HepG2 (cell line): Measurements from ENCODE around the gene MIF4GD. TPM values are rescaled to one million over a fixed set of nuclear protein-coding genes. Genes with fewer than 3 reads are reported as not detected.

Experiments used
- ATM ChIP-seq: fragments of 450-650 bp; IDR thresholded peaks from 2 replicates; pipeline ENCODE4 v1.7.1; 2017; ENCODE audit warnings: mild to moderate bottlenecking, borderline replicate concordance
- CEBPG ChIP-seq: IDR thresholded peaks from 2 replicates; pipeline ENCODE4 v1.6.1; 2016
- GATAD2A ChIP-seq: IDR thresholded peaks from 2 replicates; pipeline ENCODE4 v1.6.1; 2016
- ISL2 ChIP-seq: sonication (generic); formaldehyde crosslinking; IDR thresholded peaks from 2 replicates; pipeline ENCODE4 v1.5.0; 2020; ENCODE audit warnings: missing genetic modification reagents
- JUN ChIP-seq: sonication (generic); formaldehyde crosslinking; IDR thresholded peaks from 2 replicates; pipeline ENCODE4 v1.4.0; 2020; ENCODE audit warnings: mild to moderate bottlenecking, missing genetic modification reagents
- KLF9 ChIP-seq: IDR thresholded peaks from 2 replicates; pipeline ENCODE4 v1.6.1; 2016; ENCODE audit warnings: low read depth
- LCORL ChIP-seq, 2 experiments: fragments of 450-650 bp in 1 of 2; sonication (generic) in 1 of 2; formaldehyde crosslinking in 1 of 2; IDR thresholded peaks; 2 replicates each; pipeline versions ENCODE4 v1.5.0 to v1.6.1; 2017 to 2020; ENCODE audit warnings: antibody characterized with exemption in 1 of 2, missing genetic modification reagents in 1 of 2
- TAF15 ChIP-seq: fragments of 200-400 bp; formaldehyde crosslinking; IDR thresholded peaks from one replicate; pipeline ENCODE4 v1.6.1; 2018; ENCODE audit warnings: mild to moderate bottlenecking, low read depth, low read length; ENCODE audit not compliant: poor library complexity, severe bottlenecking
- TGIF2 ChIP-seq: IDR thresholded peaks from 2 replicates; pipeline ENCODE4 v1.6.1; 2016; ENCODE audit warnings: control low read depth, missing compliant biosample characterization
- ZEB1 ChIP-seq: IDR thresholded peaks from 2 replicates; pipeline ENCODE4 v1.6.1; 2012; ENCODE audit warnings: mild to moderate bottlenecking, low read depth, inconsistent platforms; ENCODE audit not compliant: insufficient replicate concordance
- ZFP36L1 ChIP-seq: sonication (generic); formaldehyde crosslinking; IDR thresholded peaks from 2 replicates; pipeline ENCODE4 v1.8.0; 2022; ENCODE audit warnings: mild to moderate bottlenecking, missing genetic modification reagents, moderate library complexity
- ZNF225 ChIP-seq: sonication (generic); formaldehyde crosslinking; IDR thresholded peaks from 2 replicates; pipeline ENCODE4 v1.4.0; 2020; ENCODE audit warnings: mild to moderate bottlenecking, missing genetic modification reagents
- ZNF446 ChIP-seq: sonication (generic); formaldehyde crosslinking; IDR thresholded peaks from 2 replicates; pipeline ENCODE4 v1.5.0; 2020; ENCODE audit warnings: mild to moderate bottlenecking, missing genetic modification reagents
- ZNF460 ChIP-seq: sonication (generic); formaldehyde crosslinking; IDR thresholded peaks from 2 replicates; pipeline ENCODE4 v1.5.1; 2020; ENCODE audit warnings: missing genetic modification reagents, mild to moderate bottlenecking, borderline replicate concordance
- ZNF614 ChIP-seq: IDR thresholded peaks from 2 replicates; pipeline ENCODE4 v1.6.1; 2018; ENCODE audit warnings: missing biosample characterization, missing genetic modification reagents, inconsistent platforms, borderline replicate concordance
- ZNF615 ChIP-seq: sonication (generic); formaldehyde crosslinking; IDR thresholded peaks from 2 replicates; pipeline ENCODE4 v1.5.0; 2020; ENCODE audit warnings: mild to moderate bottlenecking, missing genetic modification reagents, borderline replicate concordance
- ZNF737 ChIP-seq: sonication (generic); formaldehyde crosslinking; IDR thresholded peaks from 2 replicates; pipeline ENCODE4 v1.5.0; 2020; ENCODE audit warnings: missing genetic modification reagents, mild to moderate bottlenecking, borderline replicate concordance
- ZNF780A ChIP-seq: sonication (generic); formaldehyde crosslinking; IDR thresholded peaks from 2 replicates; pipeline ENCODE4 v1.8.0; 2022; ENCODE audit warnings: mild to moderate bottlenecking, missing genetic modification reagents, moderate library complexity
- polyA plus RNA-seq, 8 experiments: library from polyadenylated mRNA; depleted of rRNA in 3 of 8; stranded (reverse) in 7 of 8; unstranded in 1 of 8; fragments of >200 nt; fragmentation: Illumina TruSeq in 4 of 8; extraction: Trizol in 4 of 8; gene quantifications; 2 replicates each; pipeline versions ENCODE4 v1.2.1 to v1.2.3, GENCODE V29; 2011 to 2016; ENCODE audit warnings: low read depth in 4 of 8, missing spikeins in 1 of 8, mixed read lengths in 1 of 8; ENCODE audit not compliant: insufficient read depth in 1 of 8
- total RNA-seq, 5 experiments: library from RNA; depleted of rRNA; stranded (reverse); fragments of >200 nt; fragmentation: Illumina TruSeq; extraction: Trizol; gene quantifications; 2 replicates each; pipeline ENCODE4 v1.2.3, GENCODE V29; 2016; ENCODE audit warnings: low read depth in 1 of 5
- TF ChIP-seq, protein P1 (sequence below): sonication (generic); formaldehyde crosslinking; conservative IDR thresholded peaks from 2 replicates; pipeline ENCODE4 v1.8.0; 2022; ENCODE audit warnings: mild to moderate bottlenecking, moderate library complexity, missing genetic modification reagents
- TF ChIP-seq, protein P2 (sequence below): sonication (generic); formaldehyde crosslinking; IDR thresholded peaks from 2 replicates; pipeline ENCODE4 v1.8.0; 2022; ENCODE audit warnings: mild to moderate bottlenecking, missing genetic modification reagents, borderline replicate concordance
- TF ChIP-seq, protein P3 (sequence below): IDR thresholded peaks from 2 replicates; pipeline ENCODE4 v1.6.1; 2016; ENCODE audit warnings: missing biosample characterization, missing genetic modification reagents, low read depth
- TF ChIP-seq, protein P4 (sequence below): IDR thresholded peaks from 2 replicates; pipeline ENCODE4 v1.6.1; 2016; ENCODE audit warnings: mild to moderate bottlenecking
- TF ChIP-seq, protein P5 (sequence below): sonication (generic); formaldehyde crosslinking; IDR thresholded peaks from 2 replicates; pipeline ENCODE4 v1.5.1; 2020; ENCODE audit warnings: missing genetic modification reagents, mild to moderate bottlenecking, borderline replicate concordance

Gene MIF4GD
- total and polyA plus RNA-seq, 2 of the 13 experiments (the other 11 are each of a cell fraction or from before 2014, with no cell fraction given): 14.0 to 28.0 TPM

DNA sequence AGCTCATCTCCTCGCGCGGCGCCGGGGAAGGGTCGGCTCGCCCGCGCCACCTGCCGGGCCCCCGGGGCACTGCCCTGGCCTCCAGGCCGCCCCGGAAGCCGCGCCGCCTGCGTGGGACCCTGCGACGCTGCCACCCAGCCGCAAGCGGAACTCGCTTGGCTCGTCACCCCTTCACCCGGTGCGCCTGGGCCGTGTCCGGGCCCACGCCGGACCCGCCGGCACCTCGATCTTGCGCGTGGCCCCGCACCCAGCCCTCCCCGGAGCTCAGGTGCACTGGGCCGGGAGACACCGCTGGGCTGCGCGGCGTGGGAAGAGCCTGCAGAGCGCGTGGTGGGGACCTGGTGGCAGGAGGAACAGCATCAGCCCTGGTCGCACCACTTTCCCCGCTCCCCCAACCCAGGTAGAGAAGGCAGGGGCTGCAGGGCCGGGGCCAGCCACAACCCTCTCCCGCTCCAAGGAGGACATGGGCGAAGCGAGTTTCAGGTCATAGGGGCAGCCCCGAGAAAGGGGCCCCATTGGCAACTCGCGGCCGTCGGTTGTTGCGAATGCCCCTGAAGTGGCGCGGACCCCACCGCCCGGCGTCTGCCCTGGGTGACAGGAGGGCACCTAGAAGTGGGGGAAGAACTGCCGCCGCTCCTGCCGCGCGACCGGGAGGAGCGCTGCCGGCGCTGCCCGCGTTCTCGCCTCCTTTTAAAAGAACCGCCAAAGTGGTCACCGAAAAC is 363 bp upstream of the MIF4GD start (continued):
- TF ChIP-seq LCORL (IDR thresholded peaks at IDR 0.05) (no peak), LCORL (CRISPR knock-in tag; IDR thresholded peaks at IDR 0.05) (no peak), ATM (no peak), JUN (CRISPR knock-in tag) (peak; percentile 57; the same call in 1 of the 2 replicates), TGIF2 (CRISPR knock-in tag) (peak; percentile 13; the same call in 1 of the 2 replicates), CEBPG (CRISPR knock-in tag) (0 out of 2 replicates have a peak, but pooled peaks have one; percentile 4), ZNF615 (no peak), ZNF737 (CRISPR knock-in tag) (no peak), GATAD2A (CRISPR knock-in tag) (no peak), ZFP36L1 (CRISPR knock-in tag) (peak; percentile 67; the same call in 1 of the 2 replicates), KLF9 (CRISPR knock-in tag) (no peak), ZNF446 (CRISPR knock-in tag) (0 out of 2 replicates have a peak, but pooled peaks have one; percentile 61), ZEB1 (no peak), ISL2 (CRISPR knock-in tag) (no peak), ZNF780A (no peak), ZNF225 (CRISPR knock-in tag) (no peak; the same call in none of the 2 replicates), ZNF614 (CRISPR knock-in tag) (0 out of 2 replicates have a peak, but pooled peaks have one; percentile 13), ZNF460 (CRISPR knock-in tag) (no peak), TAF15 (no peak)
- TF ChIP-seq, protein P1, sequence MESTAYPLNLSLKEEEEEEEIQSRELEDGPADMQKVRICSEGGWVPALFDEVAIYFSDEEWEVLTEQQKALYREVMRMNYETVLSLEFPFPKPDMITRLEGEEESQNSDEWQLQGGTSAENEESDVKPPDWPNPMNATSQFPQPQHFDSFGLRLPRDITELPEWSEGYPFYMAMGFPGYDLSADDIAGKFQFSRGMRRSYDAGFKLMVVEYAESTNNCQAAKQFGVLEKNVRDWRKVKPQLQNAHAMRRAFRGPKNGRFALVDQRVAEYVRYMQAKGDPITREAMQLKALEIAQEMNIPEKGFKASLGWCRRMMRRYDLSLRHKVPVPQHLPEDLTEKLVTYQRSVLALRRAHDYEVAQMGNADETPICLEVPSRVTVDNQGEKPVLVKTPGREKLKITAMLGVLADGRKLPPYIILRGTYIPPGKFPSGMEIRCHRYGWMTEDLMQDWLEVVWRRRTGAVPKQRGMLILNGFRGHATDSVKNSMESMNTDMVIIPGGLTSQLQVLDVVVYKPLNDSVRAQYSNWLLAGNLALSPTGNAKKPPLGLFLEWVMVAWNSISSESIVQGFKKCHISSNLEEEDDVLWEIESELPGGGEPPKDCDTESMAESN (CRISPR knock-in tag): peak; percentile 88; the same call in 1 of the 2 replicates
- TF ChIP-seq, protein P2, sequence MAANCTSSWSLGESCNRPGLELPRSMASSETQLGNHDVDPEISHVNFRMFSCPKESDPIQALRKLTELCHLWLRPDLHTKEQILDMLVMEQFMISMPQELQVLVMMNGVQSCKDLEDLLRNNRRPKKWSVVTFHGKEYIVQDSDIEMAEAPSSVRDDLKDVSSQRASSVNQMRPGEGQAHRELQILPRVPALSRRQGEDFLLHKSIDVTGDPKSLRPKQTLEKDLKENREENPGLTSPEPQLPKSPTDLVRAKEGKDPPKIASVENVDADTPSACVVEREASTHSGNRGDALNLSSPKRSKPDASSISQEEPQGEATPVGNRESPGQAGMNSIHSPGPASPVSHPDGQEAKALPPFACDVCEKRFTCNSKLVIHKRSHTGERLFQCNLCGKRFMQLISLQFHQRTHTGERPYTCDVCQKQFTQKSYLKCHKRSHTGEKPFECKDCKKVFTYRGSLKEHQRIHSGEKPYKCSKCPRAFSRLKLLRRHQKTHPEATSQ: no peak; the same call in none of the 2 replicates
- TF ChIP-seq, protein P3, sequence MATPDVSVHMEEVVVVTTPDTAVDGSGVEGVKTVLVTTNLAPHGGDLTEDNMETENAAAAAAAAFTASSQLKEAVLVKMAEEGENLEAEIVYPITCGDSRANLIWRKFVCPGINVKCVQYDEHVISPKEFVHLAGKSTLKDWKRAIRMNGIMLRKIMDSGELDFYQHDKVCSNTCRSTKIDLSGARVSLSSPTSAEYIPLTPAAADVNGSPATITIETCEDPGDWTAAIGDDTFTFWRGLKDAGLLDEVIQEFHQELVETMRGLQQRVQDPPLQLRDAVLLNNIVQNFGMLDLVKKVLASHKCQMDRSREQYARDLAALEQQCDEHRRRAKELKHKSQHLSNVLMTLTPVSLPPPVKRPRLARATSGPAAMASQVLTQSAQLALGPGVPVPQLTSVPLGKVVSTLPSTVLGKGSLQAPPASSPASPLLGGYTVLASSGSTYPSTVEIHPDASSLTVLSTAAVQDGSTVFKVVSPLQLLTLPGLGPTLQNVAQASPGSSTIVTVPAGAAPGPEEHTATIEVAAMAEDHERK: no peak
- TF ChIP-seq, protein P4, sequence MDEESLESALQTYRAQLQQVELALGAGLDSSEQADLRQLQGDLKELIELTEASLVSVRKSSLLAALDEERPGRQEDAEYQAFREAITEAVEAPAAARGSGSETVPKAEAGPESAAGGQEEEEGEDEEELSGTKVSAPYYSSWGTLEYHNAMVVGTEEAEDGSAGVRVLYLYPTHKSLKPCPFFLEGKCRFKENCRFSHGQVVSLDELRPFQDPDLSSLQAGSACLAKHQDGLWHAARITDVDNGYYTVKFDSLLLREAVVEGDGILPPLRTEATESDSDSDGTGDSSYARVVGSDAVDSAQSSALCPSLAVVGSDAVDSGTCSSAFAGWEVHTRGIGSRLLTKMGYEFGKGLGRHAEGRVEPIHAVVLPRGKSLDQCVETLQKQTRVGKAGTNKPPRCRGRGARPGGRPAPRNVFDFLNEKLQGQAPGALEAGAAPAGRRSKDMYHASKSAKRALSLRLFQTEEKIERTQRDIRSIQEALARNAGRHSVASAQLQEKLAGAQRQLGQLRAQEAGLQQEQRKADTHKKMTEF (CRISPR knock-in tag): peak; percentile 53; the same call in 1 of the 2 replicates
- TF ChIP-seq, protein P5, sequence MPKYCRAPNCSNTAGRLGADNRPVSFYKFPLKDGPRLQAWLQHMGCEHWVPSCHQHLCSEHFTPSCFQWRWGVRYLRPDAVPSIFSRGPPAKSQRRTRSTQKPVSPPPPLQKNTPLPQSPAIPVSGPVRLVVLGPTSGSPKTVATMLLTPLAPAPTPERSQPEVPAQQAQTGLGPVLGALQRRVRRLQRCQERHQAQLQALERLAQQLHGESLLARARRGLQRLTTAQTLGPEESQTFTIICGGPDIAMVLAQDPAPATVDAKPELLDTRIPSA (CRISPR knock-in tag): peak; percentile 55; the same call in 1 of the 2 replicates
